LoVo (cell line): ENCODE measurements around the gene HPCA.

ENCODE experiments used
- DNase-seq: peaks from one replicate; pipeline ENCODE4 v3.0.0-alpha.2; 2016; ENCODE audit warnings: low spot score

HPCA gene

DNA sequence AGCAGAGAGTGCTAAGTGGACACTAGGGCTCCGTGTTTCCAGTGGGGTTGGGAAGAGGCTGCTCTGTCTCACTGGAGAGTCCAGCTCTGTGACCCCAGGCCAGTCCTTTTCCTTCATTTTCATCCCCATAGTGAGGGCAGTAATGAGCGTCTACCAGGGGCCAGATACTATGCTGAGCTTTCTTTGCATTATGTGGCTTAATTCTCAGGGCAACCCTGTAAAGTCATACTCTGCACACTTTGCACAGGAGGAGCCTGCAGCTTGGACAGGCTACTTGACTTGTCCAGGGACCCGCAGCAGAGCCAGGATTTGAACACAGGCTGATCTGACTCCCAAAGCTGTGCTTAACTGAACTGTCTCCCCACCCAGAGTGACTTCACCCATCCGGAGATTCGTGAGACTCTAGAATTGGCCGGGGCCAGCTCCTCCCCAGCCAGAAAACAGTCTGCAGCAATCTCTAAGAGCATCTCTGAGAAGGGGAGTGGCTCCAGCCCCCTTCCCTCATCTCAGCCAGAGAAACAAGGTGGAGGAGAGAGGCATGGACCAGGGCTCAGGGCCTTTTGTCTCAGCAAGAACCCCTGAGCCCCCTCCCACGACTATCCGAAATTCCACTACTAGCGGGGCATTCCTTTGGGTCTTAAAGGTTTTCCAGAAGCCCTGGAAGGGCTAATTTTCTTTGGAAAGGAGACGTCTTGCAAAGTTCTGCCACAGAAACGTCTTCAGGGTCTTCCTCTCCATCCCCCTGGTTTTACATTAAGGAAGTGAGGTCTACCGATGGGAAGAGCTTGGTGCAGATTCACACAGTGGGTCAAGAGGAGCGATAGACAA lies 14.7 kb upstream of the HPCA start:
- no peak for DNase-seq

DNA sequence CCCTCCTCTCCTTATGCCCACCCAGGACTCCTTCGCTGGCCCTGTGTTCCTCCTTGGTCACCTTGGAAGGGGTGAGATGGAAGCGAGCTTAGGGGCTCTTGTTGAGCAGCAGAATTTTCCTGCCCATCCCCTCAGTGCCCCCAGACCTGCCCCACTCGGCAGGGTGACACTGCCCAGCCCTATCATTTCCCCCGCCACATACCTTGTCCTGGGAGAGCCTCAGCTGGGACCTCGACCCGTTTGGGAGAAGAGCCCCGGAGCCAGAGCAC lies 14.2 kb upstream of the HPCA start:
- no peak for DNase-seq

DNA sequence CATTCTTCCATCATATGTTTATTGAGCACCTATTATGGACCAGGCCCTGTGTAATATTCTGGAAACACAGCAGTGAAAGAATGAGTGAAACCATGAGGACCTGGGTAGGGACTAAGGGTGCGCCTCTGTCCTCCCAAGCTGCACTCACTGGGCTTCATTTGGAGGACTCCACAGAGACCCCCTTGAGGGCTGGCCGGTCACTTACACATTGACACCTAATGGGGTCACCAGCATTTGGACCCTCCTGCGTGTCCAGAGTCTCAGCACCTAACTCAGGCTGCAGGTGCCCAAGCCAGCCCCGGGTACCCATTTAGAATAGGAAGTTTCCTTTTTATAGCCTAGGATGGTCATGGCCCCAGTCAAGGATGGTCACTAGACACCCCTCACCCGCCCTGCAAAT lies 12.8 kb upstream of the HPCA start:
- DNase-seq, result no peak

DNA sequence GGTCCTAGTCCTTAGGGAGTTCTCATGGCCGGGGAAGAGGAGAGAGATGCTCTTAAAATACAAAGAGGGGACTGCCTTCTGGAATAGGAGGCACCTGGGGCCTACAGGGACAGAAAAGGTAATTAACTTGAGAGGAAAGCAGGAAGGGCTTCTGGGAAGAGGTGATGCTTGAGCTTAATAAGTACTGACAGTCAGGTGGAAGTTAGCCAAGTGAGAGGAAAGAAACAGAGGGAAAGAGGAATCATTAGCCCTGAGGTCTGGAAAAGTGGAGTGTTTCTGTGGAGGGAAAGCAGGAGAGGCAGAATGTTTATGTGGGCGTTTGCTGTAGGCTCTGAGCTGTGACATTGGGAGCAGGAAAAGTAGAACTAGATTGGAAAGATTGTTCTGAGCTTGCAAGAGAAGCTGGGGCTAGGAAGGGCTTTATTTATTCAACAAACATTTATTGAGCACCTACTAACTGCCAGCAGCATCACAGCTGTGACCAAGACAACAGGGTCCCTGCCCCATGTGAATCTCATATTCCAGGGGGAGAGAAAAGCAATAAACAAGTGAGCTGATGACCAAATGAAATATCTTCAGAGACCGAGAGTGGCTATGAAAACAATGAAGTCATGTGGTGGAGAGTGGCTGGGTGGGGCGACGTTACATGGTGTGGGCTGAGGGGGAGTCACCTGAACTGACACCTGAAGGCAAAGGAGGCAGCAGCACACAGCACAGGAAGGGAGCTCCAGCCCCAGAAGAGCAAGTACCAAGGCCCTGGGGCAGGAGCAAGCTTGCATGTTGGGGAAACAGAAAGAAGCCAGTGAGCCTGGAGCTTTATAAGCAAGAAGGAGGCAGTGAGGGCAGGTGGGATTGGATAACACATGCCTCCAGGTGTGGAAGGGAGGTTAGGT lies 11.2 kb upstream of the HPCA start:
- no peak for DNase-seq

DNA sequence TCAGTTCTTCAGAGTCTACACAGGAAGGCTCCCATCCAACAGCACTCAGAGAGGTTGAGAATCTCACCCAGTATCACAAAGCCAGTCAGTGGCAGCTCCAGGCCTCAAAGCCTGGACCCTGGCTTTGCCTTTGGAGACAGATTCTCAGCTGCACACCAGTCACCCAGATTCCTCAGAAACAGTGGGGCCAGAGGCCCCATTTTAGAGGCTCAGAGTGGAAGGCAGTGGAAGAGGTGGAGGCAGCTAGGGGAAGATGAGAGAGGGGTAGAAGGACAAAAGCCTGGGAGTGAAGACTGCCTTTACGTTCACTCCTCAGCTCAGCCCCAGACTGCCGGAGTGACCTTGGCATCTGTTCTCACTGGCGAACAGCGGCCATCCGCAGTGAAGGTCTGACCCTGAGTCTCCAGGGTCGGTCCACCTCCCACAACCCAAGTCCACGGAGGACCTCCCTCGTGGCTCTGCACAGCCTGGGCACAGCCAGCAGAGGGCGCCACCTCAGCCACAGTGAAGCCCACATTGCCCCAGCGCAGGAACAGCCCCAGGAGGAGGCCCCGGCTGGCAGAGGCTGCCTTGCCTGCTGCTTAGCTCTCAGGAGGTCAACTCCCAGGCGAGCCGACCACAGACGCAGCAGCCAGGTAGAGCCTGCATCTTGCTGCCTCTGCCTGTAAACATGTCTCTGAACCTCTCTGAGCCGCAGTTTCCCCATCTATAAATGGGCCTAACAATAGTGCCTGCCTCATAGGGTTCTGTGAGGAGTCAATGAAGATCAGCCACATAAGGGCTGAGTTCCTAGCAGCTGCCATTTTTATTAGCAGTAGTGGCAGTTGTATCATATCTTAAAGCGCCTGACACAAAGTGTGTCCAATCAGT lies 9.7 kb upstream of the HPCA start:
- peak; percentile 37 for DNase-seq

DNA sequence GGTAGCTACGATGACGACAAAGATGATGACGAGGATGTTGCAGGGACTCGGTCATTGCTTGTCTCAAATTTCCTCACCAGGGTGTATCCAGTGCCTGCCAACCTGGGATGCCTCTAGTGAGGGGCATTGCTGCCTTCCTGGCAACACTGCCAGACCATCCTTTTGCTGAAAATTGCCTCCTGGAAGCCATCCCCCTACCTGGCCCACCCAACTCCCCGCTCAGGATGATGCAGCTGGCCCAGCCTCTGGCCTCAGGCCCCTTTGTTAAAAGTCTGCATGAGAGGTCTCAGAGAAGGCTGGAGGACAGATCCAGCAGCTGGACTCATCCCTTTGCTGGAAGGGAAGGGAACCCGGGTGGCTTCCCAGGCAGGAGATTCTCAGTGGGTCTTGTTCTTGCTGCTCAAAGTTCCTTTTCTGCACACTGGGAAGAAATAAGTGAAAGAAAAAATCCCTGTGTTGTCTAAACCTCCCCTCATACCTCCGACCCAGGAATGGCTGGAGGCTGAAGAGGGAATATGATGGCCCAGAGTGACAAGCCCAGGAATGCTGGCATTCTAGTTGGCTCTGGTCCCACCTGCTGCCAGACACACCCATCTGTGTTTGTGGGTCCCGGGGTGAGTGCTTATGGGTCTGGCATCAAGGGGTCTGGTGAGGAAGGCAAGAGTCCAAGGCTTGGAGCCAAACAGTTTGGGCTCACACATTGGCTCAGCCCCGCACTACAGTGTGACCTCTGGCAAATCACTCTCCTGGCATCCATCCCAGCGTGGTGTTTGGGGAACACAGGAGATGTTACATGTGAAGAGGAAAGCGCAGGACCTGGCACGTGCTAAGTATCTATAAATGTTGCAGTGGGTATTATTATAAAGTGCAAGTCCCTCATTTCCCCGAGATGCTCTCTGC lies 8.8 kb upstream of the HPCA start:
- DNase-seq, result no peak

DNA sequence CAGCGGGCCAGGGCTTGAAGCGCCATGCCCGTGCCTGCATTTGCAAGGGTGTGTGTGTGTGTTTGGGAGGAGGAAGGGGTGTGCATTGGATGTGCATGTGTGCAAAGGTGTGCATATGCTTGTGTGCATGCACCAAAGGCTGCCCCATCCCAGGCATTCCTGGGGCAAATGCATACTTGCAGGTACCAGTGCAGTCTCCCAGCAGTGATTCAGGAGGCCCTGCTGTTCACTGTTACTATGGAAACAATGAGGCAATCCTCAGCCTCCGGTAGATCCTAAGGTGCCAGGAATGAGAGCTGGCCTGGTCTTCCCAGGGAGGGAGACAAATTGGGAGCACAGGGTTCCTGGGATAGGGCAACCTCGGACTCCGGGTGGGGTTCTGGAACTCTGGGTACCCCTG lies 8.1 kb upstream of the HPCA start:
- no peak for DNase-seq

DNA sequence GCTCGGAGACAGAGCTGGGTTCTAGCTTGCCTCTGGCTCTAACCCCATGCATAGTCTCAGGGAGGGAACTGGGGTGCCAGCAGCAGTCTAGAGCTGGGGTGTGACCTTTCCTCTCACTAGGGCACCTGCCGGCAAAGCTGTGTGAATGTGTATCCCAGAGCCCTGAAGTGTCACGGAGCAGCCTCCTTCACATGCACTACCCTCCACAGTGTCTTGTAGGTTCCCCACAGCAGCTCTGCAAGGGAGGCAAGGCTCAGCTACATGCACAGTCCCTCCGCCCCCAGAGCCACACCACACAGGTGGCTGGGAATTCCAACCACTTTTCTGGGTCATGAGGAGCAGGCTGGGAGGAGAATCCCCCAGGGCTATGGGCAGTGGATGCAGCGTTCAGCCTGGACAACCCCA lies 7.7 kb upstream of the HPCA start:
- no peak for DNase-seq

DNA sequence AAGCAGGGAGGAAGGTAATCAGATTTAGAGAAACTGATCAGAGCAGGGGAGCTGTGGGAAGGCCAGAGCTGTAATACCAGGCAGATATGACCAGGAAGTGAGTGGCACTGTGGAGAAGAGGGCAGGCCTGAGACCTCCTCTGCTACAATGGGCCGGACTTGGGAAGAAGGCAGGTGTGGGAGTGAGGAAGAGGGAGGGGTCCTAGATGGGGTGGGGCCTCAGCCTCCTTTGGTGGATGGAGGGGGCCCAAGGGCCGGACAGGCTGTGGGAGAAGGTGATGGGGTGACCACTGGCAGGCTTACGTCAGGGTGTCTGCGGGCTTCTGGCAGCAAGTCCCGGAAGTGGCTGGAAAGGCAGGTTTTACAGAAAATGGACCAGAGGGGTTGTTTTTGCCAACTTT lies 5.0 kb upstream of the HPCA start:
- no peak for DNase-seq

DNA sequence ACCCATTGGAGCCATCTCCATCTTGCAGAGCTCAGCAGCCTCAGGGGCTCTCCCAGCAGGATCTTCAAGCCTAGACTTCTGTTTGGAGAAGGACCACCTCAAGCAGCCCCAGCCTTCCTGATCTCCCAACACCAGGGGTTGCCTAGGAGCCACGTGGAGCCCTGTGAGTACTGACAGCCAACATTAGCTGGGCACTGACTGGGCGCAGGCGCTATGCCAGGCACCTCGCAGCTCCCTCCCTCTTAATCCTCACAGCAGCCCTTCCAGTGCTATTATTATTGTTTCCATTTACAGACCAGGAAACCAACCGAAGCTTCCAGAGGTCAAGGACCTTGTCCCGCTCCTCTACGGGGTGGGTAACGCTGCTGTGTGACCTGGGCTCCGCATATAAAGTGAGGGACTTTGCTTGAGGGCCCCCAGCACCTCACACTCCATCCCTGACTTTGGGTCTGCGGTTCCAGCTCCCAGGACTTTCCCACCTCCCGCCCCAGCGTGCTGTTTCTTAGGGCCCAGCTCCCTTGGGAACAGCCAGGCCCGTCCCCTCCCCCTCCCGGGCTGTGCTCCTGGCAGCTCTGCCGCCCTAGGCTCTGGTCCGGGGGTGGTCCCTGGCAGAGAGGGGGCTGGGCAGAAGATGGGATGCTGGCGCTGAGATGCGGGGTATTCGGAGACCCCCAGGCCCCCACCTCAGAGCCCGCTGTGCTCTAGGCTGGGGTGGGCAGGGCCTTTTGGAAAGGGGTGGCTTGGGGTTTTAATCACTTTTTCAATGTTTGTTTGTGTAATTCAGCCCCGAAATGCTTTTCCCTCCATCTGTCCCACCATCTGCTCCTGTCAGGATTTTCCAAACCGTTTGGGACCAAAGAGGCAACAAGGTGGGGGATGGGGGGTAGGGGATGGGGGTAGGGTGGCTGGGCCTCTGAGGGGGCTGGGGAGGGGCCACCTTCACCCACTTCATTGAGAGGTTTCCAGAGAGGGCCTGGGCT lies 4.1 kb upstream of the HPCA start:
- no peak for DNase-seq

DNA sequence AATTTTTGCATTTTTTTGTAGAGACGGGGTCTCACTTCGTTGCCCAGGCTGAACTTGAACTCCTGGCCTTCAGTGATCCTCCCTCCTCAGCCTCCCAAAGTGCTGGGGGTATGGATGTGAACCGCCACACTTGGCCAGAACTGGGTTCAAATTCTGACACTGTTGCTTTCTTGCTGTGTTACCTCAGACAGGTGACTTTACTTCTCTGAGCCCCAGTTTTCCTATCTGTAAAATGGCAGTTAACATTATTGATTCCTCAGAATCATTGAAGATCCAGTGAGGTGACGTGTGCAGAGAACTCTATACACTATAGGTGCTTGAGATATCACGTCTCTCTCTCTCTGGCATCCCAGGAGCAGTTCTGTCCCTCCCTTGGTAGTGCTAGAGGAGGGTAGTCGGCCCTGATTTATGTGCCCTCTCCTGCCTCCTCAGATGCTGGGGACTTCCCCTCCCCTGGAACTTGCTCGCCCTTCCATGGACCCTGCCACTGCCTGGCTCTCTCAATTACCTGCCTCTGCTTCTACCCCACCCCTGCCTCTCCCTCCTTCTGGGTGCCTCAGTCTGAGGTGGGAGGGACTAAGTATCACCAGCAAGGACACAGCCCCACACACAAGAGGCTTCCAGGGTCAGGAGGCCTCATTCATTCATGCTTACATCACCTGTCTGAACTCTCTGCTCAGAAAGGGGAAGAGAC lies 2.8 kb upstream of the HPCA start:
- no peak for DNase-seq

DNA sequence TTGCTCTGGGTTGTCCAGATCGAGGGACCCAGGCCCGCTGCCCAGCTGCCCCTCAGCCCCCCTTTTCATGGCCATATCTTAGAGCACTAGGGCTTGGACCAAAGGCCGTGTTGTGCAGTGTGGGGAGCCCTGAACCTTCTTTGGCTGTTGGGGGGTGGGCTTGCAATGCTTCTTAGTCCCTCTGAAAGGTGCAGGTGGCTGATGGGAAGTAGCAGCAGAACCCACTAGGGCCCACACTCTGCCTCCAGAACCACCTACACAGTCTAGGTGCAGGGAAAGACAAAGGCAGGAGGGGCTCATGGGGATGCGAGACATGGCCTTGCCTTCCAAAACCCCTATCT lies 2.3 kb upstream of the HPCA start:
- no peak for DNase-seq

DNA sequence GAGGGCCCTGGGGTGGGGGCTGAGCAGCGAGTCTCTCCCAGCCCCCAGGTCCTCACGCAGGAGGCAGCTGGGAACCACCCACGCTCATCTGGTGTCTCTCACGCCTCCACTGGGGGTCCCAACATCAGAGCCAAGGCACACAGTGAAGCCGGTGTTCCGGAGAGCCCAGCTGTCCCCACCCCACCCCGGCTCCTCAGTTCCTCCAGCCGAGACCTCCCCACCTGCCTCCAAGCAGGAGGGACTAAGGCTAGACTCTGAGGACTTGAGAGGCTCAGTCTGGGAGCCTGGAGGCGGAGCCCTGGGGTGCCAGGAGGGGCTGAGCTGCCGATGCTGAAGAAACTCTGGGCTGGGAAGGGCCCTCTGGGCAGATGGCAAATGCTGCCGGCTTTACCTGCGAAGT lies 1.6 kb upstream of the HPCA start:
- DNase-seq, result no peak

DNA sequence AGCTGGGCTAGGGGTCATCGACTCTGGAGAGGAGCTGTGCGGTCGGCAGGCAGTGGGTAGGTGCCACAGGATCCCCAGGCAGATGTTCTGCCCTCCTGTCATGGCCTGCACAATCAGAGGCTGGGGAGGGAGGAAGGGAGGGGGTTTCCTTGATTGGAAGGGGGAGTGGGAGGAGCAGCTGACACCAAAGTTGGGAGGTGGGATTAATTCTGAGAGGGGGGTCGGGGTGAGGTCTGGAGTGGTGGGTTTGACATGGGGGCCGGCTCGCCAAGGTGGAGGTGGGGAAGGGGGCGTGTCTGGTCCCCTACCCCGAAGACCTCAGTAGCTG lies 651 bp upstream of the HPCA start:
- DNase-seq, result no peak

DNA sequence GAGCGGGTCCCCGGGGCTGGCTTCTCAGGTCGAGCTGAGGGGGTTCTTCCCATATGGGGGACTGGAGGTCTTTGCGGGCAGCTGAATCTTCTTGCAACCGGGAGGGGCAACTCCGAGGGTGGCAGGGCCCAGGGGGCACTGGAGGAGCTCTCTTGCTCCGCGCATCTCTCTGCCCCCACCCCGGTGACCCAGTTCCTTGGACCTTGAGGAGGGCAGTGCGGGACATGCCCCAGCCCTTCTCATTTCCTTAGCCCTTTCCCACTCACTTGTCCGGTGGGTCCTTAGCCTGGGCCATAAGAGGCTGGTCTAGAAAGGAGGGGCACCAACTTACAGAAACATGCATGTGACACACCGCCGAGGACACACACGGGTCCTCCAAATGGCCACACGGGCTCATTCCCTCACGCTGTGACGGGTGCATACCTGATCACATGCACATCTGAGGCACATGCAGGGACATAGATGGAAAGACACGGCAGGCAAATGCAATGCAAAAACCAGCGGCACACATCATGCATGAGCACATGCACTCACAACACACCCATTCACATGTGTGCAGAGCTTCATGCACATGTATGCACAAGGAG lies 630 bp downstream of the HPCA start:
- DNase-seq, result no peak

DNA sequence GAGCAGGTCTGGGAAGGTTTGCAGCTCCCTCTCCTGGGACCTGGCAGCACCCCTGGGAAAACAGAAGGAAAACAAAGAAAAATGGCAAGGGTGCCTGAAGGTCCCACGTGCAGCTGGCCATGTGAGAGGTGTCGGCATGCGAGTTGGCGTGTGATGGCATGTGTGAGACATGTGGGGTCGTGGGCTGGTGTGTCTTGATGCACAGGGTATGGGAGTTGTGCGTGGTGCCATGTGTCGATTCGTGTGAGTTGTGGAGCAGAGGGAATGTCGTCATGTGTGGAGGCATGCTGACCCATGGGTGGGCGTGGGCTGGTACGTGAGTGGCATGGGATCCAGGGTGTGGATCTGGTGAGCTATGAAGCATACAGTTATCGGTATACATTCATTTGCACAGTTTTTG lies 1.3 kb downstream of the HPCA start:
- DNase-seq, result no peak

DNA sequence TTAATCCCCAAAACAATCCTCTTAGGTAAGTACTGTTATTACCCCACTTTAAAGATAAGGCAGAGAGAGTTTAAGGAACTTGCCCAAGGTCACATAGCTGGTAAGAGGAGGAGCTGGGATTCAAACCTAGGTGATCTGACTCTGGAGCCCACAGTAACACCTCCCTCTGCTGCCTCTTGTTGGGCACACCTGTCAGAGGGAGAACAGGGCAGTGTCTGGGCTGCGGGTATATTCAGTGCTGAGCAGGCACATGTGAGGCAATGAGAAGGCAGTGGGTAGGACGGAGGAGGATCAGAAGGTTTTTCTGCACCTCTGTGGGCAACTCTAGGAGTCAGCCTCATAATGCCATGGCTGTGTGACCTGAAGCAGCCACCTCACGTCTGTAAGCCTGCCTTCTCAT lies 1.8 kb downstream of the HPCA start:
- DNase-seq, result no peak

DNA sequence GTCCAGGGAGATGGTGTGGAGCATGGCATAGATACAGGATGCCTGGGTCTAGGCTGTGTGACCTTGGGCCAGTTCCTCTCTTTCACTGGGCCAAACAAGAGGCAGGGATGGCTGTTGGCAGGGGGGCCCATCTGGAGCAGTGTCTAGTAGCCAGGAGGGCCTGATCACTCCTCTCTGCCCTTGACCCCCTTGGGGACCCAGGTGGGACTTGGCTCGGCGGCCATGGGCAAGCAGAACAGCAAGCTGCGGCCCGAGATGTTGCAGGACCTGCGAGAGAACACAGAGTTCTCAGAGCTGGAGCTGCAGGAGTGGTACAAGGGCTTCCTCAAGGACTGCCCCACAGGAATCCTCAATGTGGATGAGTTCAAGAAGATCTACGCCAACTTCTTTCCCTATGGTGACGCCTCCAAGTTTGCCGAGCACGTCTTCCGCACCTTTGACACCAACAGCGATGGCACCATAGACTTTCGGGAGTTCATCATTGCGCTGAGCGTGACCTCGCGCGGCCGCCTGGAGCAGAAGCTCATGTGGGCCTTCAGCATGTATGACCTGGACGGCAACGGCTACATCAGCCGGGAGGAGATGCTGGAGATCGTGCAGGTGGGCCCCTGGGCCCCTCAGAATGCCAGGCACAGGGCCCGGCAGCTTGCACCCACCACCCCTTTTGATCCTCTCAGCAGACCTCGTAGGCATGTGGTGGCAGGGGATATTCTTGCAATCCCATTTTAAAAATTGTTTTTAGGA lies 2.6 kb downstream of the HPCA start:
- DNase-seq, result no peak

DNA sequence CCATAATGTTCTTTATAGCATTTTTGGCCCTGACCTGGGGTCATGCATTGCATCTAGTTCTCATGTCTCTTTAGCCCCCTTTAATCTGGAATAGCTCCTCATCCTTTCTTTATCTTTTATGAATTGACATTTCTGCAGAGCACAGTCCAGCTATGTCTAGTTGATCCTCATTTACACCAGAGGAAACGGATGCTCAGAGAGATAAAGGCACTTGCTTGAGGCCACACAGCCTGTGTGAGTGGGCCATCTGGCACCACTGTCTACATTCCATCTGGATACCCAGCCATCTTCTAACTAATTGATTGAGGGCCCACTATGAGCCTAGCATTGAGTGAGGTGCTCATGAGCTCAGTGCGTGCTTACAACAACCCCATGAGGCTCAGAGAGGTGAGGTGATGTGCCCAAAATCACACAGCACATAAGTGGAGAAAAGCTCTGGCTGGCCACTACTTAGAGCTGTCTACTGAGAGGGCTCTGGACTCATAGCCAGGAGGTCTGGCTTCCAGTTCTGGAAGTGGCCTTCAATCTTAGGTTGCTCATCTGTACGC lies 3.5 kb downstream of the HPCA start:
- no peak for DNase-seq
